DMS53 (cell line): Measurements from ENCODE around the gene ENDOU.
A peak's percentile ranks its signal among the peaks of the same experiment; 100 is the strongest.

Experiments
- DNase-seq: peaks from one replicate; lab custom pipeline; 2025; lab: John Stamatoyannopoulos, UW

ENDOU gene

DNA sequence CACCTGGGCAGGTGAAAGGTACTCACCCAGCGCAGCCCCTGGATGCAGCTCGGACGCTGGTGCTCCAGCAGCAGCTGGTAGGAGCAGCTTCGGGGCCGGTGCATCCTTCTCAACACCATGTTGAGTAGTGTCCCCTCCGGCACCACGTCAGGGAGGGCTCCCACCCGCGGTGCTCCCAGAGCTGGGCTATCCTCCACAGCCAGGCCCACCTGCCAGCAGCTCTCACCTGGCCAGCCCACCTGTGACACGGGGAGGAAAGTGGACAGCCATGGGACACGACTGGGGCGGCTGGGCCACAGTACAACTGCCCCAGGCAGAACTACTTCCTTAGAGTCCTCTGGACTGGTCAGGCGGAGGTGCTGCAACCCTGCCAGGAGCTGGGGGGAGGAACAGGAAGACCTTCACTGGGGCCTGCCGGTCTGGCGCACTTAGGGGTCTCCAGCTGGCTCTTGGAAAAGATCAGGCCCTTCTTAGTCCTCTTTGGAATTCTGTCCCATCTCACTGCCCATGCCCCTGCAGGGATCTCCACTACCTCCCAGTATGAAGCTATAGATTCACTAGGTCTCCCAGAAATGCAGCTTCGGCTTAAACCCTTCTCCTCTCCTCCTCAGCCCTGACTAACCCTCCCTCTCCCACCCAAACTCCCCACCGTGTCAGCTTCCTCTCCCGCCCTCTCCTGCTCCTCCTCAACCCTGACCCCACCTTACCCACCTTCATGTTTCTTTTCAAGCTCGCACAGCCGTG lies 32.7 kb upstream of the ENDOU start:
- no peak for DNase-seq

- DNase-seq, result no peak
These were observed 32.1 kb upstream of the ENDOU start for GRCh38 chr12:47757364-47757839.

DNA sequence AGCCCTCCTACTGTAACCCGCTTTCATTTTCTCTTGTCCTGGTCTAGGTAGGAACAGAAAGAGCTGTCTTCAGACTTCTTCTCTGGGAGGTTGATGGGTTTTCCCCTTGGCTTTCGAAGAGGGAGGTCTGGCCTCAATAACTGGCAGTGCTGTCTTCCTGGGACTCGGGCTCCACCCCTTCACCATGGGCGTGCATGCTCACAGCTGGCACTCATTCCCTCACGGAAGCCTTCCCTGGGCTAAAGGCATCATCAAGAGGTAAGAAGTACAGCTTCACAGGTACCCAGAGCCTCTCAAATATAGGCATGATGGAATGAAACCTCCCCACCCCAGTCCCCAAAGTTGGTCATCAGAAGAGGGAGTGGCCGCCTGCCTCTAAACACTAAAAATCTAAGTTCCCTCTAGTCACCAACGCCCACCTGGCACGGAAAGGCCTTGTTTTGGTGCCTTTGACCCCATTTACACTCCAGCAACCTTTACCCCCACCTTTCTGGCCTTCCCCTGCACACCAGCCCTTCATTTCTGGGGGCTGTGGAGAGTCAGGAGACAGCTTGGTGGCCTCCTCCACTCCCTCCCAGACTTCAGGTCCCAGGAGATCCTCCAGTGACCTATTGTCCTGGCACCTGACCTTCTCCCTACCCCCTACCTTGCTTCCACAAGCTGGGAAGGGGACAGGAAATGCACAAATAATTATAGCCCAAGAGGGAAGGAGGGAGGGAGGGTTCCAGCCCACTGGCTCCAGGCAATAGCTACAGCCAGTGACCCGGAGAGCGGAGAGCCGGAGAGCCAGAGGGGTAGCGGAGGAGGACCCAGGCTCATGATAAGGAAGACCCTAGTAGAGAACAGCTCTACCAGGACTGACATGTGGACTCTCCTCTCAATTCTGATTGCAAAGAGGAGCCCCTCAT lies 30.6 kb upstream of the ENDOU start:
- DNase-seq, result no peak

DNA sequence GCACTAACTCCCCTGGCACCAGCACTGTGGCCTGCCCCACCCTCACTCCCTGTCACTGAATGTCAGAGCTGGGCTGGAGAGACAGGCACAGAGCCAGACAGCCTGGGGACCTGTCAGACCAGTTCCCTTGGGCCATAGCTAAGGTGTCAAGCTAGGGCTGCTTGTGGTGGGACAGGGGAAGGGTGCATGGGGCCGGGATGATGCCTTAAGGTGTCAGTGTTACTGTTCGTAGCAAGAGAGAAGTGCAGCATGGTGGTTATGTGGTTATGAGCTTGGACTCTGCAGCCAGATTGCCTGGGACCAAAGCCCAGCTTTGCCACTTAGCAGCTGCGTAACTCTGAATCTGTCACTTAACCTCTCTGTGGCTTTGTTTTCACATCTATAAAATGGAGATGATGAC lies 29.6 kb upstream of the ENDOU start:
- DNase-seq, result peak; percentile 76

DNA sequence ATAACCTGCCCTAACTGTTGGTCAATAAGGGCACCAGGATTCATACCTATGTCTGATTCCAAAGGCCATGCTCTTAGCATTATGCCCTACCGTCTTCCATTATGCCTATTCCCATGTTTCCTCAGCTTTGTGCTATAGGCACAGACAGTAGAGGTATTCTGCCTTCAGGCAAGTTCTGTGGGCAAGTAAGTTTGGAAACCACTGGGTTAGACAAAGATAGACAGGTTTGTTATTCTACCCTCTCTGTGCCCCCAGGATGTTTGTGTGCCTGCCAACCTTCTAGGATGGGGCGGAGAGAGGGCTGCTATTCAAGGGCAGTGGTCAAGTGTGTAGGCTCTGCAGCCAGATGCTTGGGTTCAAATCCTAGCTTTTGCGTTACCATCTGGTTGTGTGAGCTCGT lies 28.8 kb upstream of the ENDOU start:
- no peak for DNase-seq

DNA sequence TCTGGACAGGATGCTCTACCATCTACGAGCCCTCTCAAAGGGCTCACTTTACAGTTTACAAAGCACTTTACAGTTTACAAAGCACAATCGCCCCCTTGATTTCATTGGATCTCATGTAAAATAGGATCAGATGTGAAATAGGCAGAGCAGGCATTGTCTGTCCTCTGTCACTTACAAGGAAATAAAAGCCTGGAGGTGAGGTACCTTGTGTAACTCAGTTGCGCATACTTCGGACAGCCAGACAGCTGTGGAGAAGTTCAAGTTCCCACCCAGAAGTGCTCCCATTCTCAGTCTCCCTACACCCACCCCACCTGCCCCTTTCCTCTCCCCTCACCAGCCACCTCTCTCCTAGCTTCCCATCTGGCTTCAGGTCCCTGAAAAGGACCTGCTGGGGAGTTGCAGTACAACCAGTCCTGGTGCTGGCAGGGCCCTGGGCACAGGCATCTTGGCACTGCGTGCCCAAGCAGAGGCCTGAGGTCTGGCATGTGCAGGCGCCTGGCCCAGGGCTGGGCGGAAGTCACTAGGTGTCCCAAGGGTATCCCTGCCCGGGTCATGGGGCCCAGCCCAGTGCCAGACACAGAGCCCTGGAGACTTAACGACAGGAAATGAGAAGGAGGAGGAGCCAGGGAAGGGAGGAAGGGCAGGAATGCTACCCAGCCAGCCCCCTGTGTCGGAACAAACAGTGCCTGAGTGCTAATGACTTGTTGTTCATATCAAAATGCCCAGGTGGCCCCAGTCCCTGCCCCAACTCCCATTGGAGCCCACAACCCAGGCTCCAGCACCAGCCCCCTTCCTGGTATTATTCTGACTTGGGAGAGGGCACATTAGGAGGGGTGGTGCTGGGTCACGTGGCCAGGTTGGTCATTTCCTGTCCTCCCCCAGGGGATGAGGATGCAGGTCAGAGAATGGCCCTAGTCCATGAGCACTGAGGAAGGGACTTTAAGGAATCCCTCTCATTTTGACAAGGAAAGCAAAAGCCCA lies 28.0 kb upstream of the ENDOU start:
- peak; percentile 56 for DNase-seq

DNA sequence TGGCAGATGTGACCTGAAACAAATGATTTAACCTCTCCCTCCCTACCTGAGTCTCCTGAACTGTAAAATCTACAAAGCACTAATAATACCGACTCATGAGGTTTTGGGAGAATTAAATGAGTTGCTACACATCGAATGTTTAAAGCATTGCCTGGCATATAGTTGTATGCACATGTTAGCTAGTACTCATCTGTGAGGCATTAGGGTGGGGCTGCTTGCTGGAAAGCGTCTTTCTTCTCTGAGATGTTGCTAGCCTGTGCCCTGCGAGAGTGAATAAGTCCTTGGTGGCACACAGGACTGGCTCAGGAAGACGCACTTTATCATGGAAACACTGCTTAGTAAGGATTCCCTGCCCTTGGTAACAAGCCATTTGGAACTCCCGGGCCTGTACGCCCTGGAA lies 27.3 kb upstream of the ENDOU start:
- DNase-seq, result no peak

DNA sequence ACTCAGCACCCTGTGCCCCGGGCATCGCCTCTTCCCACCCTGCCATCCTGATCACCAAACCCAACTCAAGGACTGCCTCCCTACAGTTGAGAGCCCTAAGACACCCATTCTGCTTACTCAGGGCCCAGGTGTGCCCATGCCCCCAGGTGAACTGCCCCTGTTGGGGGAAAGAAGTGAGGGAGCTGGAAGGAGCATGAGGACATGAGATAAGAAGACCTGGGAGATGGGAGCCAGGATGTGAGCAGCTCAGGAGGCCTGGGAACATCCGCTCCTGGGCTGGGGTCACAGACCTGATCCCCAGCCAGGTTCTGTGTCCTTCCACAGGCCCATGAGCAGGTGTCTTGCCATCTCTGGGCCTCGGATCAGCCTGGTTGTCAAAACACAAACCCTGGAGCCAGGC lies 26.8 kb upstream of the ENDOU start:
- no peak for DNase-seq

DNA sequence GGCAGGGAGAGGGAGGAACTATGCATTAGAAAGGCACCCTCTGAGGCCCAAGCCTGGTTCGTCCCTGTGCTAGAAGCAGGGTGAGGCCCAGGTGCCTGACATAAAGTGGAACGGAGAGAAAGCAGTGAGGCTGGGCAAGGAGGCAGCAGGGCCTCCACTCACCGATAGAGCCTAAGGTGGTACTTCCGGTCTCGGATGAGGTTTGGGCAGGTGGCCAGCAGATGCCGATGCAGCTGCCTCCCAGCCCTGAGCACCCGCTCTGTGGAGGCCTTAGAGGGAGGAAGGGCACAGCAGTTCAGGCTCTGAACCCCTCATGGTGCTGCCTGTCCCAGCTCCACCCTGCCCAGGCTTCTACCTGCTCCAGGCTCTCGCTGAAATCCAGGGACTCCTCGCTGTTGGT lies 26.3 kb upstream of the ENDOU start:
- DNase-seq, result no peak

DNA sequence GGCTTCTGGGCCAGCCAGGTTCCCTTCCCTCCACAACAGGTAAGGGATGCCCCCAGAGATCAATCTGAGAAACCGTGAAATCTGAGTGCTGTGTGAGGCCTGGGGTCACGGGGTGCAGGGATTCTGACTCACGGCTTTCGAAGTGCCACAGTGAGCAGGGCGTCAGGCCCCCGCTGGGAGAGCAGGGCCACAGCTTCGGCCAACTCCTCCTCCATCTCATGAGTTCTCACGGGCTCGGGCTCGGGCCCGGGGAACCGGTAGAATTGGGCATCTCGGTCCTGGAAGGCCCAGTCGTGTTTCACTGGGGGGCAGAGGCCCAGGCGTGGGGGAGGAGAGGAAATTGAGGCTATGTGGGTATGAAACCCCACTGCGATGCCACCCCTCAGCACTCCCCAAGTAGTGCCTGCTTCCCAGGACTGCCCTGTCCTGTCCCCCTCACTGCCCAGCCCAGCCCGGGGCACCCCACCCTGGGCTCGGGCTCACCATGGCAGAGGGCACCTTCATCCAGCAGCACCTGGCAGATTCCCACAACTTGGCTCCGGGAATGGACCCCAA lies 25.7 kb upstream of the ENDOU start:
- no peak for DNase-seq

DNA sequence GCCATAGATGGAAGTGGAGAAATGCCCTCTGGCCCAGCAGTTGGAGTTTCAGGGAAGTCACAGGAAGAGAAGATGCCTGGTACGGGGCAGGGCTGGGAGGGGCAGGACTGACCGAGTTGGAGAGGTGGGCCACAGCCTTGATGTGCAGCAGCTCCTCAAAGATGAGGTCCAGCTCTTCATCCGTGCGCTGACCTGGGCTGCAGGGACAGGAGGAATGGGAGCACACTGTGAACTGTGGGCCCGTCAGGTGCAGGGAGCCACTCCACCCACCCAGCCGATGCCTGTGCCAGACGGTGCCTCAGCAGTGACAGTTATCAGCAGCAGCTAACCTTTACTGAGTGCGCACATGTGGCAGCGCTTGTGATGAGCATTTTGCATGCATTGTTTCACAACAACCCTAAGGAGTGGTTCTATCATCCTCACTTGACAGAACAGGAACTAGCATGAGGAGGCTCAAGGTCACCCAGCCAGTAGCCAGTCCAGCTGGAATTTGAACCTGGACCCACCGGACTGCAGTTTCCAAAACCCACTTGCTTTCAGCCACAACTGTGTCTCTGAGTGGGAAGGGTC lies 25.0 kb upstream of the ENDOU start:
- DNase-seq, result no peak

DNA sequence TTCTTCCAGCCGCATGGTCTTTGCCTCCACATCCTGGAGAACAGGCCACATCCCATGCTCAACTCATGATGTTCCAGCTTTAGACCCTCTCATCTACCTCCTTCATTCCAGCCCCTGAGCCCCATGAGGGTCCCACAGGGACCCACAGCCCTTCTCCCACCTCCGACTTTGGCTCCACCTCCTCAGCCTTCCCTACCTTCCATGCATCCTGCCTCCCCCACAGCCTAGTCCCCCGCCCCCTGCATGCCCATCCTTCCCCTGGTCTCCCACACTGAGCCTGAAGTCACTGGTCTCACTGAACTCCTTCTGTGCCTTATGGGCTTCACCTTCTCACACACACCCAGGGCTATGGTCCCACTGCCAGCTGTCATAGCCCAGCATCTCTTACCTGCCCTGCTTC lies 23.6 kb upstream of the ENDOU start:
- DNase-seq, result no peak

- no peak for DNase-seq
These were observed 23.2 kb upstream of the ENDOU start for GRCh38 chr12:47748507-47748828.

GRCh38 chr12:47747596-47748506 lies 22.6 kb upstream of the ENDOU start:
- no peak for DNase-seq

DNA sequence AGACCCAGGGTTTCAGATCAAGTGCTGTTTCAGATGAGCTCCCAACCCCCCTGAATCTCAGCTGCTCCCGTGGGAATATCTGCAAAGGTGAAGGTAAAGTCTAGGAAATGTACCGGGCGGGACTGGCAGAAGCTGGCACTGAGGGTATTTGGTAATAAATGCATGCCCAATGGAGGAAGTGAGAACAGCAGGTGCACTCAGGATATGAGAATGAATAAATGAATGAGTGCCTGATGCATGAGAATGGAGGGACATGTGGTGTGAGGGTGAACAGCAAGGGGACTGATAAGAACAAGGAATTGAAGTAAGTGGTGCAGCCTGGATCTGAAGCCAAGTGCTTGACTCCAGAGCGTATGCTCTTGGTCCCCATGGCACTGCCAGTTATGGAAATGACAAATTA lies 21.8 kb upstream of the ENDOU start:
- DNase-seq, result no peak

- DNase-seq, result no peak
These were observed 21.2 kb upstream of the ENDOU start for GRCh38 chr12:47746523-47746922.

DNA sequence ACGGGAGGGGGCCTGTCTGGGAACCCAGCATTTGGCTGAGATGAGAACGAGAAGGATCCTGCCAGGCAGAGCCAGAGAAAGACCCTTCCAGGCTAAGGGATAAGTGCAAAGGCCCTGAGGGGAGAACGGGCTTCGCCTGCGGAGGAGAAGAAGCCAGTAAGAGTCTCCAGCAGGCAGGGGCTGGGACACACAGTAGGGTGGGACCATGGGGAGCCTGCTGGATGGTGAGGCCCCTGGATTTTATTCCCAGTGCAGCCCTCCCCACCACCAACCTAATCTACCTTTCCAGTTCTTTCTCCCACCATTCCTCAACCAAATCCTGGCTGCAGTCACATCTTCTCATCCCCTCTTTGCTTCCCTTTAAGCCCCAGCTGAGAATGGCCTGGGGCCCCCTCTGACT lies 20.8 kb upstream of the ENDOU start:
- no peak for DNase-seq

DNA sequence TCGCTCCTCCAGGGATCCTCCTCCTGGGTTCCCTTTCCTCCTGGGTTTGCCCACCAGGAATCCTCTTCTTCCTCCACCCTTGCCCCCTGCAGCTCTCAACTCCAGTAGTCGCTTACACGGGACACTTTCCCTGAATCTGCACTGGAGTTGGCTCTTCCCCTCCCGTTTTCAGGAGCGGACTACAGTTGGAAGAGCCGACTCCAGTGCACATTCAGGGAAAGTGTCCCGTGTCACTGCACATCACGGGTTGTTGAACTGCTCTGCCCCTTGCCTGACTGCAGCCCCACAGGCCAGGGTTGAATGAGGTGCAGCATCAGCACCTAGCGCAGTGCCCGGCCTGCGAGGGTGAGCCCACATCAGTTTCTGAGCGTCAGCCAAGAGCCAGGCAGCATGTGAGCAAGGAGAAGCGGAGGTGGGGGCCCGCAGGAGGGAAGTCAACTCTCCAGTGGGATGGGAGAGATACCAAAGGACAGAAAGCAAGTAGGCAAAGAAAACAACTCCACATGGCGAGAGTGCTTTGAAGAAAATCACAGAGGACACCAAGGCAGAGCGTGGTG lies 20.3 kb upstream of the ENDOU start:
- no peak for DNase-seq

GRCh38 chr12:47744778-47745436 lies 19.6 kb upstream of the ENDOU start:
- DNase-seq, result no peak
